ENCODE data around the gene RAD51B. TPM values are rescaled to one million over a fixed set of nuclear protein-coding genes. Genes with fewer than 3 reads are reported as not detected.

RAD51B gene
- total and polyA plus RNA-seq, 2 of the 13 experiments (the other 11 are each of a cell fraction or from before 2014, with no cell fraction given) = 7.0 to 9.5 TPM

GRCh38 chr14:68716698-68717097, 897.1 kb downstream of the RAD51B start (continued):
- TF ChIP-seq ZNF740 (CRISPR knock-in tag; IDR thresholded peaks at IDR 0.05) = no peak
- TF ChIP-seq TARDBP (CRISPR knock-in tag; IDR thresholded peaks at IDR 0.05) = no peak
- no peak for TF ChIP-seq NR2C2 (CRISPR knock-in tag; IDR thresholded peaks at IDR 0.05; ENCODE audit: borderline replicate concordance)
- no peak for TF ChIP-seq RORA (CRISPR knock-in tag; IDR thresholded peaks at IDR 0.05)
- no peak for TF ChIP-seq BRCA1 (CRISPR knock-in tag; IDR thresholded peaks at IDR 0.05)
- TF ChIP-seq HNF1B (CRISPR knock-in tag; IDR thresholded peaks at IDR 0.05) = no peak
- TF ChIP-seq RBM39 (IDR thresholded peaks at IDR 0.05; ENCODE audit: low read depth, low read length, poor library complexity, severe bottlenecking) = no peak
- TF ChIP-seq ZNF441 (CRISPR knock-in tag; IDR thresholded peaks at IDR 0.05; ENCODE audit: borderline replicate concordance) = no peak
- no peak for TF ChIP-seq CSRNP2 (CRISPR knock-in tag; conservative IDR thresholded peaks at IDR 0.05; ENCODE audit: low read depth)
- TF ChIP-seq ESRRA (CRISPR knock-in tag; IDR thresholded peaks at IDR 0.05; ENCODE audit: low read depth) = no peak
- TF ChIP-seq MLLT10 (CRISPR knock-in tag; IDR thresholded peaks at IDR 0.05) = no peak
- no peak for TF ChIP-seq MEIS2 (CRISPR knock-in tag; IDR thresholded peaks at IDR 0.05)
- peak; percentile 37; the same call in 1 of the 2 replicates for TF ChIP-seq ZFY (CRISPR knock-in tag; IDR thresholded peaks at IDR 0.05)
- no peak for TF ChIP-seq SAFB2 (CRISPR knock-in tag; IDR thresholded peaks at IDR 0.05; ENCODE audit: borderline replicate concordance, low read depth)
- no peak for TF ChIP-seq ZFP36 (IDR thresholded peaks at IDR 0.05; ENCODE audit: borderline replicate concordance, low read depth, low read length, partially characterized antibody)
- no peak; the same call in 1 of the 2 replicates for TF ChIP-seq FOXK1 (CRISPR knock-in tag; IDR thresholded peaks at IDR 0.05; ENCODE audit: borderline replicate concordance, low read depth)
- no peak for TF ChIP-seq CCDC6 (CRISPR knock-in tag; IDR thresholded peaks at IDR 0.05)
- TF ChIP-seq BATF2 (CRISPR knock-in tag; IDR thresholded peaks at IDR 0.05) = no peak
- no peak for TF ChIP-seq ZNF547 (CRISPR knock-in tag; IDR thresholded peaks at IDR 0.05)
- 0 out of 2 replicates have a peak, but pooled peaks have one; percentile 14 for TF ChIP-seq ZNF331 (CRISPR knock-in tag; IDR thresholded peaks at IDR 0.05)
- TF ChIP-seq FOXA3 (CRISPR knock-in tag; IDR thresholded peaks at IDR 0.05) = peak; percentile 80
- no peak for TF ChIP-seq ELF1 (CRISPR knock-in tag; IDR thresholded peaks at IDR 0.05)
- peak; percentile 19; the same call in 1 of the 2 replicates for TF ChIP-seq HDAC1 (CRISPR knock-in tag; IDR thresholded peaks at IDR 0.05)
- 0 out of 2 replicates have a peak, but pooled peaks have one; percentile 23 for TF ChIP-seq PAXIP1 (CRISPR knock-in tag; conservative IDR thresholded peaks at IDR 0.05)

Measured in HepG2 (cell line).